HEK293 (cell line): Measurements from ENCODE around the gene CTSE.

ENCODE experiments used
- CTCF ChIA-PET: fragments of 350-600 bp; formaldehyde crosslinking; extraction: SDS; loops from one replicate; lab custom pipeline; 2021; ENCODE audit warnings: antibody characterized with exemption; lab: Yijun Ruan, JAX
- POLR2A ChIA-PET: fragments of 300-600 bp; formaldehyde crosslinking; extraction: SDS; loops from one replicate; lab custom pipeline; 2020; ENCODE audit warnings: antibody characterized with exemption, inconsistent platforms; lab: Yijun Ruan, JAX
- H3K27ac ChIP-seq: fragments of 200-500 bp; sonication (Bioruptor generic); 2 replicates; pipeline ENCODE4 v1.5.1; 2014; ENCODE audit warnings: low read depth, low read length, control low read depth, inconsistent platforms; ENCODE audit errors: extremely low read depth
- H3K36me3 ChIP-seq, 2 experiments: fragments of 200-500 bp in 1 of 2; sonication (Bioruptor generic) in 1 of 2; 1 replicate in 1 of 2; 2 replicates in 1 of 2; pipeline ENCODE4 v1.5.1; 2014 to 2017; ENCODE audit warnings: inconsistent platforms in 2 of 2, low read length in 2 of 2; ENCODE audit not compliant: control insufficient read depth in 2 of 2, insufficient read depth in 1 of 2
- H3K4me1 ChIP-seq: fragments of 200-500 bp; sonication (Bioruptor generic); 2 replicates; pipeline ENCODE4 v1.5.1; 2014; ENCODE audit warnings: mild to moderate bottlenecking, low read length, inconsistent platforms; ENCODE audit not compliant: control insufficient read depth, insufficient read depth
- H3K4me3 ChIP-seq: 2 replicates; pipeline ENCODE4 v1.5.1; 2011; ENCODE audit warnings: low read depth, mild to moderate bottlenecking, control low read depth, low read length, moderate library complexity
- H3K9me3 ChIP-seq: fragments of 200-500 bp; sonication (Bioruptor generic); 2 replicates; pipeline ENCODE4 v1.5.1; 2014; ENCODE audit warnings: low read depth, low read length, inconsistent platforms; ENCODE audit not compliant: control insufficient read depth, insufficient read depth
- BCL11A ChIP-seq: fragments of 450-650 bp; formaldehyde crosslinking; IDR thresholded peaks from 2 replicates; pipeline ENCODE4 v1.5.1; 2016; ENCODE audit warnings: low read depth, missing biosample characterization, missing genetic modification characterization
- MEIS1 ChIP-seq: sonication (generic); formaldehyde crosslinking; IDR thresholded peaks from 2 replicates; pipeline ENCODE4 v1.8.1; 2022; ENCODE audit warnings: missing genetic modification reagents, mild to moderate bottlenecking, borderline replicate concordance
- PRDM2 ChIP-seq: fragments of 450-650 bp; formaldehyde crosslinking; IDR thresholded peaks from 2 replicates; pipeline ENCODE4 v1.5.1; 2016; ENCODE audit warnings: missing biosample characterization, missing genetic modification characterization, borderline replicate concordance
- WT1 ChIP-seq: fragments of 450-650 bp; formaldehyde crosslinking; IDR thresholded peaks from 2 replicates; pipeline ENCODE4 v1.5.1; 2016; ENCODE audit warnings: missing biosample characterization, missing genetic modification characterization
- ZEB2 ChIP-seq: fragments of 450-650 bp; formaldehyde crosslinking; IDR thresholded peaks from 2 replicates; pipeline ENCODE4 v1.5.1; 2016; ENCODE audit warnings: missing biosample characterization, missing genetic modification characterization
- ZFHX2 ChIP-seq: fragments of 450-650 bp; formaldehyde crosslinking; conservative IDR thresholded peaks from 2 replicates; pipeline ENCODE4 v1.5.1; 2016; ENCODE audit warnings: missing biosample characterization, missing genetic modification characterization
- ZNF19 ChIP-seq: fragments of 450-650 bp; formaldehyde crosslinking; IDR thresholded peaks from 2 replicates; pipeline ENCODE4; 2016; ENCODE audit warnings: missing biosample characterization, missing genetic modification characterization, low read depth
- ZNF221 ChIP-seq: fragments of 450-650 bp; formaldehyde crosslinking; IDR thresholded peaks from 2 replicates; pipeline ENCODE4 v1.5.1; 2017; ENCODE audit warnings: missing biosample characterization, missing genetic modification characterization, borderline replicate concordance
- ZNF26 ChIP-seq: fragments of 450-650 bp; formaldehyde crosslinking; IDR thresholded peaks from 2 replicates; pipeline ENCODE4 v1.5.1; 2016; ENCODE audit warnings: missing biosample characterization, missing genetic modification characterization
- ZNF274 ChIP-seq, 2 experiments: fragments of 200-500 bp in 1 of 2; fragments of 450-650 bp in 1 of 2; sonication (Bioruptor generic) in 1 of 2; formaldehyde crosslinking in 1 of 2; IDR thresholded peaks; 2 replicates each; pipeline versions ENCODE4 v1.5.1 to v1.6.1; 2014 to 2016; ENCODE audit warnings: borderline replicate concordance in 1 of 2, inconsistent platforms in 1 of 2, low read length in 1 of 2, missing biosample characterization in 1 of 2, missing genetic modification characterization in 1 of 2
- ZNF280C ChIP-seq: fragments of 450-650 bp; formaldehyde crosslinking; IDR thresholded peaks from 2 replicates; pipeline ENCODE4 v1.5.1; 2016; ENCODE audit warnings: missing biosample characterization, missing genetic modification characterization
- ZNF473 ChIP-seq: fragments of 450-650 bp; formaldehyde crosslinking; IDR thresholded peaks from 2 replicates; pipeline ENCODE4 v1.5.1; 2017; ENCODE audit warnings: missing biosample characterization, missing genetic modification characterization
- ZNF48 ChIP-seq: fragments of 450-650 bp; formaldehyde crosslinking; IDR thresholded peaks from 2 replicates; pipeline ENCODE4 v1.5.1; 2016; ENCODE audit warnings: missing biosample characterization, missing genetic modification characterization
- ZNF488 ChIP-seq: fragments of 450-650 bp; formaldehyde crosslinking; IDR thresholded peaks from 2 replicates; pipeline ENCODE4 v1.5.1; 2016; ENCODE audit warnings: missing biosample characterization, missing genetic modification characterization
- ZNF548 ChIP-seq: fragments of 450-650 bp; formaldehyde crosslinking; IDR thresholded peaks from 2 replicates; pipeline ENCODE4 v1.5.1; 2016; ENCODE audit warnings: missing biosample characterization, missing genetic modification characterization
- ZNF610 ChIP-seq: fragments of 450-650 bp; formaldehyde crosslinking; IDR thresholded peaks from 2 replicates; pipeline ENCODE4 v1.5.1; 2016; ENCODE audit warnings: missing biosample characterization, missing genetic modification characterization, borderline replicate concordance
- ZNF654 ChIP-seq: fragments of 450-650 bp; formaldehyde crosslinking; IDR thresholded peaks from 2 replicates; pipeline ENCODE4 v1.5.1; 2016; ENCODE audit warnings: low read depth, missing biosample characterization, missing genetic modification characterization
- ZNF747 ChIP-seq: fragments of 450-650 bp; formaldehyde crosslinking; IDR thresholded peaks from 2 replicates; pipeline ENCODE4 v1.5.1; 2016; ENCODE audit warnings: missing biosample characterization, missing genetic modification characterization
- TF ChIP-seq, protein P1 (sequence below): fragments of 450-650 bp; formaldehyde crosslinking; IDR thresholded peaks from 2 replicates; pipeline ENCODE4 v1.5.1; 2016; ENCODE audit warnings: missing biosample characterization, missing genetic modification characterization

The CTSE gene

DNA sequence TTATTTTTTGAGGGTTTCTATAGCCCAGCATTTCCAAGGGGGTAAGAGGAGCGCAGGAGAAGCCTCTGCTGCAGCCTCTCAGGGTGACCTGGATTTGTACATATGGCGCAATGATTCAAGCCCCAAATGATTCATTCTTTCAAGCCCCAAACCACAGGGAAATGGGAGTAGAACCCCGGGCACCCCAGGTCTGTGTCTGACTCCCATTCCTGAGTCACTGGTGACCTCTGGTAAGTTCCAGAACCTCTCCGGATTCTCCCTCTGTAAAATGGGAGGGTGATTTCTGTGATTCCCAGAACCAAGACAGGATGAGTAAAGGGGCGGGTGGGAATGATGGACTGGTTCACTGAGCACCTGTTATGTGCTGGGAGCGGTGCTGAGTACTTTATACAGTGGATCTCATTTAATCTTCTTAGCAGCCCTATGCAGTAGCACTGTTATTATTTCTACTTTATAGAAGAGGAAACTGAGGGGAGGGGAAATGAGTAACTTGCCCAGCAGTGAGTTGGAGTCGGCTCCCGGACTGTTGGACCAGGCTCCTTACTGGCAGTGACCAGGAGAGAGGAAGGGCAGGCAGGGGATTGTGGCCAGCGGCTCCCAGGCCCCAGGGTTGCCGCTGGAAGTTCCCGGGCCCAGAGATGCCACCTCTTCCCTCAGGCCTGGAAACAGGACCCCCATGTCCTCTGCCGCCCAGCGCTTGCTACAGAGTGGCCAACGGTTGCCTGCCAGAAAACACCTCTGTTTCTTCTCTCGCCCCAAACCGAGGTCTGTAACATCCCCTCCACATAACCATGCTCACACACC is 60.1 kb downstream of the CTSE start:
- H3K27ac ChIP-seq, result no peak overlapping the region
- no peaks in the 10 kb centered on the region for H3K36me3 ChIP-seq
- H3K4me1 ChIP-seq, result peaks cover 9% of the 10 kb centered on the region
- ChIA-PET POLR2A (interaction anchor here (1.4 kb wide), 1 partner anchor 20 kb away, joined by 3 read pairs; the partner anchor contains the start of gene SLC26A9), CTCF (interaction anchor here (0.7 to 6.9 kb wide), 4 partner anchors 14 to 63 kb away, joined by 3 to 39 read pairs (median 16); no protein-coding TSS in a partner anchor)
- no peaks in the 10 kb centered on the region for H3K9me3 ChIP-seq
- TF ChIP-seq ZNF488 (tag by site-specific recombination), result no peak
- TF ChIP-seq ZEB2, result no peak
- TF ChIP-seq ZNF747 (tag by site-specific recombination), result no peak
- TF ChIP-seq, protein P1, sequence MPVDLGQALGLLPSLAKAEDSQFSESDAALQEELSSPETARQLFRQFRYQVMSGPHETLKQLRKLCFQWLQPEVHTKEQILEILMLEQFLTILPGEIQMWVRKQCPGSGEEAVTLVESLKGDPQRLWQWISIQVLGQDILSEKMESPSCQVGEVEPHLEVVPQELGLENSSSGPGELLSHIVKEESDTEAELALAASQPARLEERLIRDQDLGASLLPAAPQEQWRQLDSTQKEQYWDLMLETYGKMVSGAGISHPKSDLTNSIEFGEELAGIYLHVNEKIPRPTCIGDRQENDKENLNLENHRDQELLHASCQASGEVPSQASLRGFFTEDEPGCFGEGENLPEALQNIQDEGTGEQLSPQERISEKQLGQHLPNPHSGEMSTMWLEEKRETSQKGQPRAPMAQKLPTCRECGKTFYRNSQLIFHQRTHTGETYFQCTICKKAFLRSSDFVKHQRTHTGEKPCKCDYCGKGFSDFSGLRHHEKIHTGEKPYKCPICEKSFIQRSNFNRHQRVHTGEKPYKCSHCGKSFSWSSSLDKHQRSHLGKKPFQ (tag by site-specific recombination), result no peak
- TF ChIP-seq ZNF280C (tag by site-specific recombination), result no peak
- no peak for TF ChIP-seq ZNF548
- TF ChIP-seq ZNF26 (tag by site-specific recombination), result no peak
- TF ChIP-seq ZNF610 (tag by site-specific recombination), result no peak
- TF ChIP-seq BCL11A (tag by site-specific recombination), result no peak
- no peak for TF ChIP-seq ZNF274 (IDR thresholded peaks at IDR 0.05; ENCODE audit: low read length)
- TF ChIP-seq ZNF274 (tag by site-specific recombination; IDR thresholded peaks at IDR 0.05; ENCODE audit: borderline replicate concordance), result no peak
- no peak for TF ChIP-seq MEIS1 (CRISPR knock-in tag)
- no peak for TF ChIP-seq ZNF221
- no peak for TF ChIP-seq ZNF48
- TF ChIP-seq WT1 (tag by site-specific recombination), result no peak
- no peak for TF ChIP-seq ZNF654 (tag by site-specific recombination)
- no peak for TF ChIP-seq ZNF19 (tag by site-specific recombination)
- no peak for TF ChIP-seq ZNF473 (tag by site-specific recombination)
- no peak overlapping the region for H3K4me3 ChIP-seq

DNA sequence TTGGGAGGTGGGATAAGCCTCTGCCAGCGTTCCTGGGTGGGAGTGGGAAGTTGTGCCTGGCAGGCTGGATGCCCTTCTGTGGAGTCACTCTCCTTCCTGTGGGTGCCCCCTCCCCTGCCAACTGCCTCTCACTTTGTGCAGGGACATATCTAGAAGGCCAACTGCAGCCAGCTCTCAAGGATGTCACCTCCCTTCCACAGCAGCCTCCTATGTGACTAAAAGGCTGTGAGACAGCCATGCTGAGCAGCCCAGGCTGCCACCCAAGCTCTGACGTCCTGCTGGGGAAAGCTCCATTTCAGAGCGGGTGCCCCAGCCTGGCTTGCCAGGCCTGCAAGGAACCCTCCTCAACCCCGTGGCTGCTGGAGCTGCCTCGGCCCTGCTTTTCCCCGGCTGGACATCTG is 60.9 kb downstream of the CTSE start:
- H3K4me3 ChIP-seq, result no peak overlapping the region
- H3K9me3 ChIP-seq, result no peaks in the 10 kb centered on the region
- CTCF ChIA-PET, result interaction anchor here (0.7 to 6.9 kb wide), 3 partner anchors 14 to 64 kb away, joined by 3 to 39 read pairs (median 17); no protein-coding TSS in a partner anchor
- TF ChIP-seq ZFHX2 (tag by site-specific recombination) (0 out of 2 replicates have a peak, but pooled peaks have one; percentile 19), PRDM2 (tag by site-specific recombination) (no peak)
- no peaks in the 10 kb centered on the region for H3K36me3 ChIP-seq
- POLR2A ChIA-PET, result interaction anchor here (0.6 to 1.4 kb wide), 2 partner anchors 19 to 63 kb away, joined by 3 to 4 read pairs; partner anchors contain the start of gene SLC26A9
- no peak overlapping the region; the same call in 1 of the 2 replicates for H3K27ac ChIP-seq
- peaks cover 9% of the 10 kb centered on the region for H3K4me1 ChIP-seq
